Inferior parietal cortex (tissue), 1 donor: ENCODE measurements around the gene TNFRSF14.

ENCODE experiments used
- DNase-seq: peaks from one replicate; pipeline ENCODE4 v3.0.0-alpha.2; 2016; ENCODE audit errors: extremely low spot score

Gene TNFRSF14

DNA sequence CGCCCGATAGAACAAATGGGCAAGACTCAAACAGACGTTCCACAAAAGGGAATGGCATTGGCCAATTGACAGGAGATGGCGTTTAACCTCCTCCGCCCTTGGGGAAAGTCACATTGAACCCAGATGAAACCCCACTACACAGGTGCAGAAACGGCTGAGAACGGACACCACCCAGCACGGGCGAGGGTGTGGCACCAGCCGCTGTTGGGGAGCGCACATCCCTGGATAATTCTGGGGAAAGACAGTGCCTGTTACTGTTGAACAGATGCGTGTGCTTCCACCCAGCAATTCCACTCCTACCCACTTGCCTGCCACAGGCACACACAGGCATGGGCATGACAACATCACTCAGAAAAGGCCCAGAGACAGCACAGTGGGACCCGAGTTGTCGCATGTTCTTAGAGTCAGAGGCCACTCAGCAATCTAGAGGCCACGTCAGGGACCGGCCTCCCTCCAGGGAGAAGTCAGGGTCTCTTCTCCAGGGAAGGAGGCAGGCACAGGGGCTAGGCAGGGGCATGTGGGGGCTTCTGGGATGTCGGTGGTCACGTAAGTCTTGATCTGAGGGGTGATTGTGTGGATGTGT lies 45.6 kb downstream of the TNFRSF14 start:
- DNase-seq = no peak

DNA sequence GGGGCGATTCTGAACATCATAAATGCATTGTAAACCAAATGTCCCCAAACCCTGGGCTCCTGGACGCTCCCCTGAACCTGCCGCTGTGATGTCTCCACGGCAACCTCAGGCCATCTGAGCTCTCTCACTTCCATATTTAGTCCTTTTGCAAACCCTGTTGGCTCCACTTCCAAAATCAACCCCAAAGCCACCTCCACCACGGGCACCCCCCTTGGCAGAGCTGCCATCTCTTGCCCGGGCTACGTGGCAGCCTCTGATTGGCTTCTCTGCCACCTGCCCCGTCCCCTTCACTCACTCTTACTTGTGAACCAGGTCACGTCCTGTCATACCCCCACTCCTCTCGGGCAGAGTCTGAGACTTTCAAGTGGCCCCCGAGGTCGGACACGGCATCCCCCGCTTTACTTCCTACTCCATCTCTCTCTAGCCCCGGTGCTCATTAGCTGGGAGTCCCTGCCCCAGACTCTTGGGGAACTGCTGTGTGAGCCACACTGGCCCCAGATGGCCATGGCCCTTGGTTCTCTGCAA lies 46.2 kb downstream of the TNFRSF14 start:
- DNase-seq = no peak

DNA sequence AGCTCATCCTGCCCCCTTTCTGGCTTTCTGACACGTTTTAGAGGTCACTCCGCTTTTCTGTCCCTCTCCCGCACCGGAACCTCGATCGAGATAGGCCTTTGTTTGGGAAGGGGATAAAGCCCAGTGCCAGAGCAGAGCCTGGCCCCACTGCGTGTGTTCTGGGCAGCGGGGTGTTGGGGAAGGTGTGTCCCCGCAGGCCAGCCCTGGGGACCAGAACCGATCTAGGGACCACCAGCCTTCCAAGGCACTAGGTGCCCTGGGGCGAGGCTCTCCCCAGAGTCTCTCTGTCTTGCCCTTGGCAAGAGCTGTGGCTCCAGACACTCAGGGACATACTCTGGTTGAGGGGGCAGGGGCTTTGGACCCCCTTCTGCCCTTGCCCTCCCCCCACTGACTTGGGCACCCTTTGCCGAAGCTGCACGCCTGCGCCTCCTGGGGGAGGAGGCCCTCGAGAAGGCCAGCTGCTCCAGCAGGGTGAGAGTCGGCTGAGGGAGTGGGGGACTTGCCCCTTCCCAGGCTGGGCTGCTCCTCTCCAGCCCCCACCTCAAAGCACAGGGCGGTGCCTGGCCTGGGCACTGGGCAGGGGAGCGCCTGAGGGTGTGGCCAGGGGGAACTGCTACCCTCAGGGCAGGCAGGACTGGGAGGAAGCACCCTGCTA lies 46.8 kb downstream of the TNFRSF14 start:
- no peak for DNase-seq

DNA sequence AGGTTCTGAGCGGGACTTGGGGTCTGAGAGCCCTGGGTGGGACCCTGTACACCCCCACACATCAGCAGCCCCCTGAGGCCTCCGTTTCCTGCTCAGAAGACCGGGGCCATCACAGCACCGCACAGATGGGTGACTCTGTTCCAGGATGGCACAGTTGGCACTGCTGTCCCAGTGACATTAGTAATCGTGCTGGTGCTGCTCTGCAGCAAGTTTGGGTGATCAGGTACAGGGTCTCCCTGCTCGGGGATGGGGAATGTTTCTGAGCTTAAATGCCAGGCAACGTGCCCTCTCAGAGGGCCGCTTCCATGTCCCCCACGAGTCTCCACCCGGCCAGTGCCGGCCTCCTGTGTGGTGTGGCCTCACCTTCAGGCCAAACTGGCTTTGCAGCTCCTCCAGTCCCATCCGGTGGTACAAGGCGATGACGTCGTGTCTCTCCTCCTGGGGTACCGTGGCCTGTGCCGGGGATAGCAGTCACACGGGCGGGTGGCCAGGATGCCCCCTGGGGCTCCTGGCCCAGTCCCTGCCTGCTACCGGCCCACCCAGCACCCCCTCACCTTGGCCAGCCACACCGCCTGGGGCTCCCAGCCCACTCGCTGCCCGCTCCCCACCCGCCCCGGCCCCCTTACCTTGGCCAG lies 47.5 kb downstream of the TNFRSF14 start:
- no peak for DNase-seq

DNA sequence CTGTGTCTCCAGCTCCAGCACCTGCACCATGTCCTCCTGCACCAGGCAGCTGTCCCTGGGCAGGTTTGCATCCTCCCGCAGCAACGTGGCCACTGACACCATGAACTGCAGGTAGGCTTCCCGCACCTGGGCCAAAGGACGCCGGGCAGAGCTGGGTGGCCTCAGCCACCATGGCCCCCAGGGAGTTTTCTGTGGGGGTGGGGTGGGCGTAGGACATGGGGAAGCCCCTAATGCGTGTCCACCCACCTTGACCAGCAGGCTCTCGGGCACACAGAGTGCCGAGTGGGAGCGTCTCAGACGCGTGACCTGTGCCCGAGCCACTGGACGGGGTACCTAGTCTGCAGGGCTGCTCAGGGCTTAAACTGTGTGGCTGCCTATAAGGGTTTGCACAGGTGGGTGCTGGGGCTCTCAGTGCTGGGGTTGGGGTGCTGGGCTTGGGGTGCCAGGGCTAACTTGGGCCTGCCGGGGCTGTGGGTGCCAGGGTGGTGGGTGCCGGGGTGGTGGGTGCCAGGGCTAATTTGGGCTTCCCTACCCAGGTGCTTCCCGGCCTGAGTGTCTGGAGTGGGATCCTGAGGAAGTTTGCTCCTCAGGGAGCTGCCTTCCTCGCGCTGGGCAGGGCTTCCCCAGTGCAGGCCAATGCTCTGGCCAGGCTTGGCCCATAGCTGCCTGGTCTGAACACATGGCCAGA lies 48.1 kb downstream of the TNFRSF14 start:
- no peak for DNase-seq

DNA sequence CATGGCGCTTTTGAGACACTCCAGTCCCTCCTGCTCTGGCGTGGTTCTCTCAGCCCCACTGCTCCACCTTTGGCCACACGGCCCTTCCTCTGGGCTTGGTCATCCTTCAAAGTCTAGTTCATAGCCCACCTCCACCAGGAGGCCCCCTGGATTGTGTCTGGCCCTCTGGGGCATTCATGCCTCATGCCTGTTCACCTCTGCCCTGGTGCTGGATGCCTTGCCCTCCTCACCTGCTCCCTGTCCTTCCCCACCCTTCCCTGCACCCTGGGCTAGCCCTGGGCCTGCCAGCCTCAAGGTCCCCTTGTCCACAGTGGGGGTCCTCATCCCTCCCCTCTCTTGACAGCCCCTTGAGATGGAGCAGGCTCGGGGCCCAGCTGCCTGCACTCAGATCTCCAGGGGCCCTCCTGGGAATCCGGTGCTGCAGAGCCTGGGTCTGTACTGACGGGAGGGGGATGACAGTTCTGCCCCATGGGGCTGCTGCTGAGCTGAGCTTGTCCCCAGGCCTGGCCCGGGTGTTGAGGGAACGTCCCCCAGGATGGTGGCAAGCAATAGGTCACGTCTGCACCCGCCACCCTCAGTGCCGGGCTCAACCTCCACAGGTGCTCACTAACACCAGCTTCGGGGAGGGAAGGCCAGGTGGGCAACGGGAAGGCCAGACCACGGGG lies 48.8 kb downstream of the TNFRSF14 start:
- DNase-seq = no peak

- no peak for DNase-seq
Observed at GRCh38 chr1:2605509-2606395, 49.6 kb downstream of the TNFRSF14 start.

DNA sequence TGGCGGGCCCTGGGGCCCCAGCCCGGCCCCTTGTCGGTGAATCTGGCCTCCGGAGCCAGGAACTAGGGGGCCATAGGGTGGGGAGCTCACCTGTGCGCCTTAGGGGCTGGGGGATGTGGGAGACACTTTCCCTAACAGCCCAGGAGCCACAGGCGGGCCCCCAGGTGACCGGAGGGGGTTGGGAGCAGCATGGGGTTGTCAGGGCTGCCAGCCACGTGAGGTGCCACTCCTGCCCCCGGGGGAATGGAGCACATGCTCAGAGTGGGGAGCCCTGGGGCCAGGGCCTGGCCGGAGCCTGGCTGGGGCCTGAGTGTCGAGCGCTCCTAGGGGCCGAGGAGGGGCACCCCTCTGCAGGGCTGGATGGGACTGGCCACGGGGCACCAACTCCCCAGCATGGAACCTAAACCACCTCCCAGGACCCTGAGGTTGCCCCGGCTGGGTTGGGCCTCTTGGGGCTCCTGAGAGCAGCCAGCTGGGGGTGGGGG lies 50.3 kb downstream of the TNFRSF14 start:
- no peak for DNase-seq

GRCh38 chr1:2606881-2607621 lies 50.9 kb downstream of the TNFRSF14 start:
- DNase-seq = no peak

GRCh38 chr1:2607641-2608091 lies 51.5 kb downstream of the TNFRSF14 start:
- no peak for DNase-seq

GRCh38 chr1:2609319-2610035 lies 53.3 kb downstream of the TNFRSF14 start:
- no peak for DNase-seq

GRCh38 chr1:2610036-2610959 lies 54.1 kb downstream of the TNFRSF14 start:
- DNase-seq = no peak

DNA sequence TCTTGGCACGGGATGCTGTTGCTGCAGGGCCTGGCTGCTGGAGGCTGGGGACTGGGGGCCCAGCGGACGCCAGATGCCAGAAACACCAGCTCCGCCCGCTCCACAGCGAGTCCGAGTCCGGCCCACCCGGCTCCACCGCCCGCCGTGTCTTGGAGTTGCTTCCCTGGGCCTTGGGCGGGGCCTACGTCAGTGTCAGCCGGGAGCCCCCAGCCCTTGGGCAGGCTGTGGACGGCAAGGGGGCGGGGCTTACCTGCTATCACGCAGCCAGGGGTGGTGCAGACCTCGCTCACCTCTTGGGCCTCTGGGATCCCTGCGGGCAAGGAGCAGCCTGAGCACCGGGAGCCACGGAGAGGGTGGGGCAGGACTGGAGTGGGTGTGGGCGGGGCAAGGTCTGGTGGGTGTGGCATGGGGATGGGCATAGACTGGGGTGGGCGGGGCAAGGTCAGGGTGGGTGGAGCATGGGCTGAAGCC lies 54.9 kb downstream of the TNFRSF14 start:
- DNase-seq = no peak

- no peak for DNase-seq
Observed at GRCh38 chr1:2611621-2612437, 55.7 kb downstream of the TNFRSF14 start.

DNA sequence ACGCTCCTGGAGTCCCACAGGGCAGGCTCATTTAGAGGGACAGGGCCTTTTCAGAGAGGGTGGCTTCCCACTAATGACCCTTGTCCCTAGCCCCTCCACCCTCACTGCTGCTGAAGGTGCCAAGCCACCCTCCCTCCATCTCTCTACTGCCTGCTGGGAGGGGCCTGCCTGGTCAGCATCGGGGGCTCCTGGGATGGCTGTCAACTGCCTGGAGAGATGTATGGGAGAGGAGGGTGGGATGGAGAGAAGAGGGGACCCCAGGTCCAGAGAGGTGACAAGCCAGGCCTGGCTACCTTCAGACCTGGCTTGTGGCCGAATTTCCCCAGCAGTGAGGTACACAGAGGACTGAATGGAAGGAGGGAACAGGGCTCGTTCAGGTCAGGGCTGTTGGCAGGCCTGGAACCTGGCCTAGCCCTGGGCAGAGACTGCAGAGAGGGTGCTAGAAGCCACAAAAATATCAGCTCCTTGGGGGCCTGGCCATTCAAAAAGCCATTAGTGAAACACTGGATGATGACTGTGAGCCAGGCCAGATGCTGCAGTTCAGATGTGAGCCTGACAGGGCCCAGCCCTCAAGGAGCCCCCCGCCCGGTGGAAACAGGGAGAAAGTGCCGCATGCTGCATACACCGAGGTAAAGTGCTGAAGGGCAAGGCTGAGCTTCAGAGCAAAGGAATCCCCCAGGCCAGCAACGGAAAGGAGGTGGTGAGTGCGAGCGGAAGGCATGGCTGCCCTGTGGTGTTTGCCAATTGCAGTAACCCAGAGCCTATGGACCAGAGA lies 56.6 kb downstream of the TNFRSF14 start:
- no peak for DNase-seq
